ENCODE data around the gene TTC9. TPM values are rescaled to one million over a fixed set of nuclear protein-coding genes. Genes with fewer than 3 reads are reported as not detected.

Gene TTC9
- total RNA-seq, 4 donors from 2014 or later: 0.41 to 1.3 TPM; not detected in 2

DNA sequence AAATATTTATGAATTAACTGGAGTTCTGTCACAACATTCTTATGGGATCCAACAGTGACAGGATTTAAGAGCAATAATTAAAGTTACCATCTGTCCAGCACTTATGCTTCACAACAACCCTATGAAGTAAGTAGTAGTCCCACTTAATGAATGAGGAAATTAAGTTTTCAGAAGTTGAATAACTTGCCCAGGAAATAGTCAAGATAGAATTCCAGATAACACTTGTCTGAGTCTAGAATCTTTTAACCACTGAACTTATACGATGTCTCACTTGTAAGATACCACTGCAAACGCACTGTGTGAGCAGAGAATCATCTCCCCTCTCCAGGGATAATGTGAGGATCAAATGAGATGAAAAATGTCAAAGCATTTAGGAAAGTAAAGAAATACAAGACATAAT lies 3.3 kb upstream of the TTC9 start:
- H3K27ac ChIP-seq: no peak overlapping the region
- intact Hi-C loops (cut with DNase I; ENCODE audit: low total_unique reads) (no loop called here), in situ Hi-C loops (cut with MboI; ENCODE audit: low pct_ligation_motif_present in 1 of 4, low pct_unique_long_range_greater_than_20kb in 1 of 4, low sequenced_read_pairs in 3 of 4) (no loop called here)
- H3K9me3 ChIP-seq: no peaks in the 10 kb centered on the region
- TF ChIP-seq EP300 (IDR thresholded peaks at IDR 0.05; ENCODE audit: low read depth) (no peak), POLR2A (IDR thresholded peaks at IDR 0.05) (no peak), POLR2AphosphoS5 (IDR thresholded peaks at IDR 0.05) (no peak)
- TF ChIP-seq, protein P1, sequence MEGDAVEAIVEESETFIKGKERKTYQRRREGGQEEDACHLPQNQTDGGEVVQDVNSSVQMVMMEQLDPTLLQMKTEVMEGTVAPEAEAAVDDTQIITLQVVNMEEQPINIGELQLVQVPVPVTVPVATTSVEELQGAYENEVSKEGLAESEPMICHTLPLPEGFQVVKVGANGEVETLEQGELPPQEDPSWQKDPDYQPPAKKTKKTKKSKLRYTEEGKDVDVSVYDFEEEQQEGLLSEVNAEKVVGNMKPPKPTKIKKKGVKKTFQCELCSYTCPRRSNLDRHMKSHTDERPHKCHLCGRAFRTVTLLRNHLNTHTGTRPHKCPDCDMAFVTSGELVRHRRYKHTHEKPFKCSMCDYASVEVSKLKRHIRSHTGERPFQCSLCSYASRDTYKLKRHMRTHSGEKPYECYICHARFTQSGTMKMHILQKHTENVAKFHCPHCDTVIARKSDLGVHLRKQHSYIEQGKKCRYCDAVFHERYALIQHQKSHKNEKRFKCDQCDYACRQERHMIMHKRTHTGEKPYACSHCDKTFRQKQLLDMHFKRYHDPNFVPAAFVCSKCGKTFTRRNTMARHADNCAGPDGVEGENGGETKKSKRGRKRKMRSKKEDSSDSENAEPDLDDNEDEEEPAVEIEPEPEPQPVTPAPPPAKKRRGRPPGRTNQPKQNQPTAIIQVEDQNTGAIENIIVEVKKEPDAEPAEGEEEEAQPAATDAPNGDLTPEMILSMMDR (IDR thresholded peaks at IDR 0.05): no peak
- H3K27me3 ChIP-seq: peaks cover 47% of the 10 kb centered on the region
- peaks cover 0 to 15% (median 13%) of the 10 kb centered on the region in 4 donors for H3K4me1 ChIP-seq
- no peak for DNase-seq
- no peak overlapping the region for H3K4me3 ChIP-seq
- WGBS, 2 donors (ENCODE audit: low coverage in 1 of 2): 61 to 68% methylated on average over 2 of the region's 2 CpGs
- no peaks in the 10 kb centered on the region for H3K36me3 ChIP-seq

DNA sequence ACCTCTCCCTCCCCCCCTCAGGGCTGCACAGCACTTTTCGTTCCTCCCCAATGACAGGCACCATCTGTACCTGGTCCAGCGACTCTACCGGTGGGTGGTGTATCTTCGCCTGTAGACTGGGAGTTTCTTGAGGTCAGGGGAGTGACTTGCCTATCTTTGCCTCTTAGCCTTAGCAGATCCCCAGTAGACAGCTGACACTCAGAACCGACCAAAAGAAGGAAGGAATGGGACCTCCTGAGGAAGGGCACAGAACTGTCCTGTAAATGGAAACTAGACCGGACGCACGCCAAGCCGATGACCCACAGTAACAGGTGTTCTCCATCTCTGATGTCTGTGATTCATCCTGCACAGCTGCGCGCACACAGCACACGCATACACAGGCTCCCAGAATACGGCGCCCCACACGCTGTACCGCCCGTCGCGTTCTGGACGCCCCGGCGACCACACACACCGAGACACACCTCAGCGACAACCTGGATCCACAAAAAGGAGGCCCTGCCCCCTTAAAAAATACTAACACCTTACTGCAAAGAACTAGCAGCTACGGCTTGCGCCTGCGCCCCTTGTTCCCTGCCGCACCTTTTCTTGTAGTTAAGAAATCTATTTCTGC lies 673 bp upstream of the TTC9 start:
- Histone ChIP-seq H3K4me1 (peaks cover 0 to 15% (median 13%) of the 10 kb centered on the region in 4 donors), H3K36me3 (no peaks in the 10 kb centered on the region), H3K27me3 (peaks cover 49% of the 10 kb centered on the region), H3K4me3 (peak overlapping the region; percentile 16 to 61 (median 56)), H3K27ac (peak overlapping the region in 2 of 4 donors; percentile 13 to 30), H3K9me3 (no peaks in the 10 kb centered on the region)
- in situ Hi-C loops (cut with MboI; ENCODE audit: low pct_ligation_motif_present in 1 of 4, low pct_unique_long_range_greater_than_20kb in 1 of 4, low sequenced_read_pairs in 3 of 4) (no loop called here), intact Hi-C loops (cut with DNase I; ENCODE audit: low total_unique reads) (no loop called here)
- 0 to 1% methylated on average over 8 to 28 of the region's 28 CpGs for WGBS, 2 donors (ENCODE audit: low coverage in 1 of 2)
- DNase-seq: peak; percentile 61
- TF ChIP-seq EP300 (IDR thresholded peaks at IDR 0.05; ENCODE audit: low read depth): no peak
- peak; percentile 32 for TF ChIP-seq POLR2A (IDR thresholded peaks at IDR 0.05)
- TF ChIP-seq, protein P1 (IDR thresholded peaks at IDR 0.05): no peak
- TF ChIP-seq POLR2AphosphoS5 (IDR thresholded peaks at IDR 0.05): peak; percentile 34 to 45 (median 42)

GRCh38 chr14:70642303-70643235 lies 853 bp downstream of the TTC9 start:
- intact Hi-C loops (cut with DNase I; ENCODE audit: low total_unique reads): no loop called here
- H3K36me3 ChIP-seq: no peaks in the 10 kb centered on the region
- peaks cover 0 to 15% (median 13%) of the 10 kb centered on the region in 4 donors for H3K4me1 ChIP-seq
- peak overlapping the region; percentile 53 to 66 (median 60) for H3K4me3 ChIP-seq
- peaks cover 49% of the 10 kb centered on the region for H3K27me3 ChIP-seq
- peak; percentile 39 for DNase-seq
- in situ Hi-C loops (cut with MboI; ENCODE audit: low pct_ligation_motif_present in 1 of 4, low pct_unique_long_range_greater_than_20kb in 1 of 4, low sequenced_read_pairs in 3 of 4): no loop called here
- WGBS, 2 donors (ENCODE audit: low coverage in 1 of 2): 6 to 83% methylated on average over 1 to 48 of the region's 51 CpGs
- H3K27ac ChIP-seq: peak overlapping the region in 3 of 4 donors; percentile 13 to 52 (median 32)
- H3K9me3 ChIP-seq: no peaks in the 10 kb centered on the region
- no peak for TF ChIP-seq EP300 (IDR thresholded peaks at IDR 0.05; ENCODE audit: low read depth)
- TF ChIP-seq POLR2AphosphoS5 (IDR thresholded peaks at IDR 0.05): no peak
- TF ChIP-seq, protein P1 (IDR thresholded peaks at IDR 0.05): no peak
- TF ChIP-seq POLR2A (IDR thresholded peaks at IDR 0.05): no peak

DNA sequence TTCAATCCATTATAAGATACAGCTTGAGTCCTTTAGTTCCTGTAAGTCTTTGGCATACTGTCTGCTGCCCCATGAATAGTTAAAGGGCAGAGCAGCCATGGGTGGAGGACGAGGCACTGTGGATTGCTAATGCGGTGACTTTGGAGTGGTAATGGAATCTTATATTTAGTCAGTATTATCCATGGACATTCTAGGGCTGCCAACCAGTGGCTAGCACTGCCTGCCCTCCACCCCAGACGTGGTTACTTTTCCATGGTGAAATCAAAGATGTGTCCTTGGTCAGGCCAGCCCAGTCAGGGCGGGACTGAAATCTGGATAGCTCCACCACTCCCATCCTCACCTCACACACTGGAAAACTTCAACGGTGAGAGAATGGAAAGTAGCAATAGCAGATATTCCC lies 2.3 kb downstream of the TTC9 start:
- Histone ChIP-seq H3K4me1 (peaks cover 0 to 15% (median 13%) of the 10 kb centered on the region in 4 donors), H3K4me3 (no peak overlapping the region), H3K27me3 (peaks cover 38% of the 10 kb centered on the region), H3K36me3 (no peaks in the 10 kb centered on the region), H3K27ac (no peak overlapping the region), H3K9me3 (no peaks in the 10 kb centered on the region)
- intact Hi-C loops (cut with DNase I; ENCODE audit: low total_unique reads) (no loop called here), in situ Hi-C loops (cut with MboI; ENCODE audit: low pct_ligation_motif_present in 1 of 4, low pct_unique_long_range_greater_than_20kb in 1 of 4, low sequenced_read_pairs in 3 of 4) (no loop called here)
- WGBS, 2 donors (ENCODE audit: low coverage in 1 of 2): 76 to 88% methylated on average over 2 to 5 of the region's 5 CpGs
- TF ChIP-seq EP300 (IDR thresholded peaks at IDR 0.05; ENCODE audit: low read depth) (no peak), POLR2A (IDR thresholded peaks at IDR 0.05) (no peak), POLR2AphosphoS5 (IDR thresholded peaks at IDR 0.05) (no peak)
- TF ChIP-seq, protein P1 (IDR thresholded peaks at IDR 0.05): no peak
- DNase-seq: no peak

Measured in transverse colon (tissue), 4 donors.